BLaER1 (cell line): Measurements from ENCODE around the gene IDI2.

Experiments
- H3K27ac ChIP-seq: shearing (Covaris generic); formaldehyde crosslinking; 2 replicates; pipeline ENCODE4 v1.8.1; 2022
- H3K27me3 ChIP-seq: shearing (Covaris generic); formaldehyde crosslinking; 2 replicates; pipeline ENCODE4 v1.8.1; 2022
- H3K36me3 ChIP-seq: shearing (Covaris generic); formaldehyde crosslinking; 2 replicates; pipeline ENCODE4 v1.8.1; 2022
- H3K4me1 ChIP-seq: shearing (Covaris generic); formaldehyde crosslinking; 2 replicates; pipeline ENCODE4 v1.8.1; 2022
- H3K4me2 ChIP-seq: shearing (Covaris generic); formaldehyde crosslinking; 2 replicates; pipeline ENCODE4 v1.8.1; 2022
- H3K4me3 ChIP-seq: shearing (Covaris generic); formaldehyde crosslinking; 2 replicates; pipeline ENCODE4 v1.8.1; 2022
- H3K9ac ChIP-seq: shearing (Covaris generic); formaldehyde crosslinking; 2 replicates; pipeline ENCODE4 v1.8.1; 2022
- H3K9me3 ChIP-seq: shearing (Covaris generic); formaldehyde crosslinking; 2 replicates; pipeline ENCODE4 v1.8.1; 2022
- H4K20me1 ChIP-seq: shearing (Covaris generic); formaldehyde crosslinking; 2 replicates; pipeline ENCODE4 v1.8.1; 2022
- Cebpa-rat ChIP-seq: shearing (Covaris generic); IDR thresholded peaks from 2 replicates; pipeline ENCODE4 v1.8.1; 2022

The IDI2 gene

GRCh38 chr10:974785-975074 lies 50.9 kb downstream of the IDI2 start:
- peaks cover 31% of the 10 kb centered on the region for H3K9me3 ChIP-seq
- H4K20me1 ChIP-seq = no peaks in the 10 kb centered on the region
- H3K27me3 ChIP-seq = no peaks in the 10 kb centered on the region
- H3K9ac ChIP-seq = peak overlapping the region; percentile 53; the same call in 1 of the 2 replicates
- peak overlapping the region; percentile 88 for H3K4me2 ChIP-seq
- H3K4me3 ChIP-seq = no peak overlapping the region
- TF ChIP-seq Cebpa-rat = no peak
- 0 out of 2 replicates have a peak overlapping the region, but pooled peaks have one; percentile 2 for H3K27ac ChIP-seq
- H3K36me3 ChIP-seq = peaks cover 22% of the 10 kb centered on the region
- peaks cover 33% of the 10 kb centered on the region for H3K4me1 ChIP-seq

- H3K4me1 ChIP-seq = peaks cover 33% of the 10 kb centered on the region
- 0 out of 2 replicates have a peak overlapping the region, but pooled peaks have one; percentile 2 for H3K27ac ChIP-seq
- H3K9ac ChIP-seq = peak overlapping the region; percentile 53; the same call in 1 of the 2 replicates
- no peak for TF ChIP-seq Cebpa-rat
- peaks cover 26% of the 10 kb centered on the region for H3K9me3 ChIP-seq
- H3K36me3 ChIP-seq = peaks cover 17% of the 10 kb centered on the region
- H3K4me2 ChIP-seq = peak overlapping the region; percentile 88
- no peak overlapping the region for H3K4me3 ChIP-seq
- no peaks in the 10 kb centered on the region for H3K27me3 ChIP-seq
- H4K20me1 ChIP-seq = no peaks in the 10 kb centered on the region
Observed at GRCh38 chr10:974038-974784, 51.4 kb downstream of the IDI2 start.

- peaks cover 12% of the 10 kb centered on the region for H3K36me3 ChIP-seq
- no peak overlapping the region for H3K4me3 ChIP-seq
- H3K4me1 ChIP-seq = peaks cover 33% of the 10 kb centered on the region
- no peak overlapping the region for H3K9ac ChIP-seq
- H3K9me3 ChIP-seq = peaks cover 15% of the 10 kb centered on the region; the same call in 1 of the 2 replicates
- no peaks in the 10 kb centered on the region for H4K20me1 ChIP-seq
- no peaks in the 10 kb centered on the region for H3K27me3 ChIP-seq
- H3K4me2 ChIP-seq = 0 out of 2 replicates have a peak overlapping the region, but pooled peaks have one; percentile 9
- no peak overlapping the region for H3K27ac ChIP-seq
- TF ChIP-seq Cebpa-rat = no peak
Observed at GRCh38 chr10:972763-973162, 52.9 kb downstream of the IDI2 start.

- no peak overlapping the region for H3K4me2 ChIP-seq
- H3K9me3 ChIP-seq = 0 out of 2 replicates have a peak, but pooled peaks cover 4% of the 10 kb centered on the region
Observed at GRCh38 chr10:971613-972012, 54.0 kb downstream of the IDI2 start.

GRCh38 chr10:971150-971542 lies 54.5 kb downstream of the IDI2 start:
- H3K27me3 ChIP-seq = no peaks in the 10 kb centered on the region
- no peaks in the 10 kb centered on the region for H3K9me3 ChIP-seq
- H3K4me2 ChIP-seq = no peak overlapping the region
- no peak overlapping the region for H3K4me3 ChIP-seq
- peak; percentile 48; the same call in 1 of the 2 replicates for TF ChIP-seq Cebpa-rat
- H4K20me1 ChIP-seq = no peaks in the 10 kb centered on the region
- peaks cover 33% of the 10 kb centered on the region for H3K4me1 ChIP-seq
- H3K36me3 ChIP-seq = no peaks in the 10 kb centered on the region; the same call in 1 of the 2 replicates
- H3K9ac ChIP-seq = no peak overlapping the region
- no peak overlapping the region for H3K27ac ChIP-seq

More at GRCh38 chr10:971613-972012, 54.0 kb downstream of the IDI2 start:
- Histone ChIP-seq H3K4me1 (peaks cover 33% of the 10 kb centered on the region), H3K36me3 (peaks cover 5% of the 10 kb centered on the region), H3K27ac (no peak overlapping the region), H3K9ac (no peak overlapping the region), H4K20me1 (no peaks in the 10 kb centered on the region), H3K4me3 (no peak overlapping the region), H3K27me3 (no peaks in the 10 kb centered on the region)
- TF ChIP-seq Cebpa-rat = no peak

- Histone ChIP-seq H4K20me1 (no peaks in the 10 kb centered on the region), H3K27me3 (no peaks in the 10 kb centered on the region), H3K4me2 (no peak overlapping the region), H3K9ac (no peak overlapping the region), H3K9me3 (no peaks in the 10 kb centered on the region), H3K27ac (no peak overlapping the region), H3K4me3 (no peak overlapping the region), H3K4me1 (peaks cover 32% of the 10 kb centered on the region), H3K36me3 (no peaks in the 10 kb centered on the region)
- TF ChIP-seq Cebpa-rat = no peak
Observed at GRCh38 chr10:970311-971149, 55.1 kb downstream of the IDI2 start.

- no peaks in the 10 kb centered on the region for H3K27me3 ChIP-seq
- no peaks in the 10 kb centered on the region for H3K9me3 ChIP-seq
- H3K4me3 ChIP-seq = no peak overlapping the region
- H3K27ac ChIP-seq = no peak overlapping the region
- H4K20me1 ChIP-seq = no peaks in the 10 kb centered on the region
- peaks cover 22% of the 10 kb centered on the region for H3K4me1 ChIP-seq
- H3K4me2 ChIP-seq = no peak overlapping the region
- no peaks in the 10 kb centered on the region for H3K36me3 ChIP-seq
- H3K9ac ChIP-seq = no peak overlapping the region
- no peak for TF ChIP-seq Cebpa-rat
Observed at GRCh38 chr10:969473-970150, 56.0 kb downstream of the IDI2 start.
